ENCODE results near the gene MRPS2.

DNA sequence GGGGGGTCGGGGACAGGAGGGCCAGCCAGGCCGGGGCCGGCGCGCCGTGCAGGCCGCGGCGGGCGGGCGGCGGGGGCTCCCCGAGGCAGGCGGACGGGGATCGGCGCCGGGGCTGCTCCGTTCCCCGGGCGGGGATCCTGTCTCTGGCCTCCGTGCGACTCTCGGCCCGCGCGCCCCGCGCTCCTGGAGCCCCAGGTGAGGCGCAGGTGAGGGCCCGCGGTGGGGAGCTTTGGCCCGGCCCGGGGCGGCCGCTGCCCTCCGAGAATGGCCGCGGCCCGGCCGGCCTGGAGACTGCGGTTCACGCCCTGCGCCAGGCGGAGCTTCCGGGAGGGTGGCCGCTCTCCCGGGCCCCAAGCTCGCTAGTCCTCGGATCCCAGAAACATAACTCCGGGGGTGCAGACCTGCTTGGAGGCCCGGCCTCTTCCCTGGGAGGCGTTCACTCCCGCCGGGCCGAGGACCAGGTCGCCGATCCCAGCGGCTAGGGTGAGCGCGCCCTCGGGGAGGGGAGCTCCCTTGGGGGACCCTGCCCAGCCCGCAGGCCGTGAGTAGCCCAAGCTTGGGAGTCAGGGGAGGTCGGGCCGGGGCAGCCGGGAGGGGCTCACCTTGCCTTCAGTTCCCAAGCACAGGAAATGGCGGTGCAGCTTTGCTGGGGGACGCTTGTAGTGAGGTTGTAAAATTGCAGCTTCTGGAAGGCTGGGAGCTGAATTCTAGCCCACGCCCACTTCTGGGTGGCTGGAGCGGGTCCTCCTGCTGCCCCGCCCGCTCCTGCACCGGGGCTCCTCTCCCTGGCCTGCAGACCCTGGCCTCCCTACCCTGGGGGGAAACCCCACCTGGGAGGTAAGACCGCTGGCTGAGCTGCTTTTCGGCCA, 20.2 kb upstream of the MRPS2 start:
- TF ChIP-seq, protein P1, sequence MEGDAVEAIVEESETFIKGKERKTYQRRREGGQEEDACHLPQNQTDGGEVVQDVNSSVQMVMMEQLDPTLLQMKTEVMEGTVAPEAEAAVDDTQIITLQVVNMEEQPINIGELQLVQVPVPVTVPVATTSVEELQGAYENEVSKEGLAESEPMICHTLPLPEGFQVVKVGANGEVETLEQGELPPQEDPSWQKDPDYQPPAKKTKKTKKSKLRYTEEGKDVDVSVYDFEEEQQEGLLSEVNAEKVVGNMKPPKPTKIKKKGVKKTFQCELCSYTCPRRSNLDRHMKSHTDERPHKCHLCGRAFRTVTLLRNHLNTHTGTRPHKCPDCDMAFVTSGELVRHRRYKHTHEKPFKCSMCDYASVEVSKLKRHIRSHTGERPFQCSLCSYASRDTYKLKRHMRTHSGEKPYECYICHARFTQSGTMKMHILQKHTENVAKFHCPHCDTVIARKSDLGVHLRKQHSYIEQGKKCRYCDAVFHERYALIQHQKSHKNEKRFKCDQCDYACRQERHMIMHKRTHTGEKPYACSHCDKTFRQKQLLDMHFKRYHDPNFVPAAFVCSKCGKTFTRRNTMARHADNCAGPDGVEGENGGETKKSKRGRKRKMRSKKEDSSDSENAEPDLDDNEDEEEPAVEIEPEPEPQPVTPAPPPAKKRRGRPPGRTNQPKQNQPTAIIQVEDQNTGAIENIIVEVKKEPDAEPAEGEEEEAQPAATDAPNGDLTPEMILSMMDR (IDR thresholded peaks at IDR 0.05; ENCODE audit: extremely low read depth in 1 of 2, insufficient read depth in 1 of 2, low read depth in 1 of 2, low read length in 2 of 2) = no peak
- TF ChIP-seq, protein P2, sequence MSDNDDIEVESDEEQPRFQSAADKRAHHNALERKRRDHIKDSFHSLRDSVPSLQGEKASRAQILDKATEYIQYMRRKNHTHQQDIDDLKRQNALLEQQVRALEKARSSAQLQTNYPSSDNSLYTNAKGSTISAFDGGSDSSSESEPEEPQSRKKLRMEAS (IDR thresholded peaks at IDR 0.05; ENCODE audit: insufficient read depth, insufficient read length) = no peak
- TF ChIP-seq EZH2 (IDR thresholded peaks at IDR 0.05; ENCODE audit: borderline replicate concordance, low read depth, low read length, severe bottlenecking) (no peak), POLR2AphosphoS5 (IDR thresholded peaks at IDR 0.05; ENCODE audit: insufficient read depth, low read depth, low read length) (no peak), POLR2A (IDR thresholded peaks at IDR 0.05; ENCODE audit: low read depth, low read length) (no peak), GATA2 (IDR thresholded peaks at IDR 0.05; ENCODE audit: insufficient read depth, insufficient read length, low read depth, low read length) (no peak), FOS (IDR thresholded peaks at IDR 0.05; ENCODE audit: borderline replicate concordance, insufficient read depth, low read length) (no peak)

Measured in endothelial cell of umbilical vein (primary cell).